HepG2 (cell line): Measurements from ENCODE around the gene GATM. TPM values are rescaled to one million over a fixed set of nuclear protein-coding genes. Genes with fewer than 3 reads are reported as not detected.
A peak's percentile ranks its signal among the peaks of the same experiment; 100 is the strongest.

Experiments
- DNMT3B ChIP-seq: conservative IDR thresholded peaks from 2 replicates; pipeline ENCODE4 v1.6.1; 2016; ENCODE audit warnings: missing biosample characterization, control low read depth
- EP300 ChIP-seq, 3 experiments: sonication (generic) in 1 of 3; formaldehyde crosslinking in 1 of 3; IDR thresholded peaks; 2 replicates each; pipeline versions ENCODE4 v1.5.1 to v1.6.1; 2011 to 2020; ENCODE audit warnings: low read depth in 2 of 3, low read length in 2 of 3, borderline replicate concordance in 1 of 3, improper control_type of control experiment in 1 of 3, mild to moderate bottlenecking in 1 of 3, missing genetic modification reagents in 1 of 3, moderate library complexity in 1 of 3
- ETV5 ChIP-seq: IDR thresholded peaks from 2 replicates; pipeline ENCODE4 v1.6.1; 2018; ENCODE audit warnings: missing biosample characterization, missing genetic modification reagents, inconsistent platforms, borderline replicate concordance
- HNF4A ChIP-seq: sonication (generic); formaldehyde crosslinking; IDR thresholded peaks from 2 replicates; pipeline ENCODE4 v1.4.0; 2020; ENCODE audit warnings: missing genetic modification reagents
- KDM1A ChIP-seq: IDR thresholded peaks from 2 replicates; pipeline ENCODE4 v1.6.1; 2016; ENCODE audit warnings: missing compliant biosample characterization
- LCORL ChIP-seq, 2 experiments: fragments of 450-650 bp in 1 of 2; sonication (generic) in 1 of 2; formaldehyde crosslinking in 1 of 2; IDR thresholded peaks; 2 replicates each; pipeline versions ENCODE4 v1.5.0 to v1.6.1; 2017 to 2020; ENCODE audit warnings: antibody characterized with exemption in 1 of 2, missing genetic modification reagents in 1 of 2
- POGZ ChIP-seq: sonication (generic); formaldehyde crosslinking; IDR thresholded peaks from 2 replicates; pipeline ENCODE4 v1.4.0; 2020; ENCODE audit warnings: mild to moderate bottlenecking, missing genetic modification reagents
- ZBTB38 ChIP-seq: sonication (generic); formaldehyde crosslinking; IDR thresholded peaks from 2 replicates; pipeline ENCODE4 v1.5.1; 2020; ENCODE audit warnings: mild to moderate bottlenecking, missing genetic modification reagents
- ZNF616 ChIP-seq: sonication (generic); formaldehyde crosslinking; IDR thresholded peaks from 2 replicates; pipeline ENCODE4 v1.5.0; 2020; ENCODE audit warnings: low read depth, mild to moderate bottlenecking, missing genetic modification reagents
- ZNF790 ChIP-seq: sonication (generic); formaldehyde crosslinking; IDR thresholded peaks from 2 replicates; pipeline ENCODE4 v1.8.0; 2022; ENCODE audit warnings: missing genetic modification reagents, mild to moderate bottlenecking, borderline replicate concordance
- polyA plus RNA-seq, 8 experiments: library from polyadenylated mRNA; depleted of rRNA in 3 of 8; stranded (reverse) in 7 of 8; unstranded in 1 of 8; fragments of >200 nt; fragmentation: Illumina TruSeq in 4 of 8; extraction: Trizol in 4 of 8; gene quantifications; 2 replicates each; pipeline versions ENCODE4 v1.2.1 to v1.2.3, GENCODE V29; 2011 to 2016; ENCODE audit warnings: low read depth in 4 of 8, missing spikeins in 1 of 8, mixed read lengths in 1 of 8; ENCODE audit not compliant: insufficient read depth in 1 of 8
- total RNA-seq, 5 experiments: library from RNA; depleted of rRNA; stranded (reverse); fragments of >200 nt; fragmentation: Illumina TruSeq; extraction: Trizol; gene quantifications; 2 replicates each; pipeline ENCODE4 v1.2.3, GENCODE V29; 2016; ENCODE audit warnings: low read depth in 1 of 5
- TF ChIP-seq, protein P1 (sequence below): sonication (generic); formaldehyde crosslinking; IDR thresholded peaks from 2 replicates; pipeline ENCODE4 v1.9.0; 2022; ENCODE audit warnings: missing genetic modification reagents, mild to moderate bottlenecking, borderline replicate concordance
- TF ChIP-seq, protein P2 (sequence below): IDR thresholded peaks from 2 replicates; pipeline ENCODE4 v1.6.1; 2016; ENCODE audit warnings: low read depth
- TF ChIP-seq, protein P3 (sequence below): IDR thresholded peaks from 2 replicates; pipeline ENCODE4 v1.4.0; 2020; ENCODE audit warnings: mild to moderate bottlenecking, missing genetic modification reagents
- TF ChIP-seq, protein P4 (sequence below): sonication (generic); formaldehyde crosslinking; IDR thresholded peaks from 2 replicates; pipeline ENCODE4 v1.5.0; 2020; ENCODE audit warnings: mild to moderate bottlenecking, missing genetic modification reagents, moderate library complexity
- TF ChIP-seq, protein P5 (sequence below), 2 experiments: sonication (generic) in 1 of 2; formaldehyde crosslinking in 1 of 2; IDR thresholded peaks; 2 replicates each; pipeline versions ENCODE4 v1.4.0 to v1.6.1; 2018 to 2020; ENCODE audit warnings: missing genetic modification reagents in 2 of 2, borderline replicate concordance in 1 of 2, low read depth in 1 of 2, mild to moderate bottlenecking in 1 of 2, missing biosample characterization in 1 of 2

Gene GATM
- total and polyA plus RNA-seq, 2 of the 13 experiments (the other 11 are each of a cell fraction or from before 2014, with no cell fraction given): 2.1 to 16.8 TPM

DNA sequence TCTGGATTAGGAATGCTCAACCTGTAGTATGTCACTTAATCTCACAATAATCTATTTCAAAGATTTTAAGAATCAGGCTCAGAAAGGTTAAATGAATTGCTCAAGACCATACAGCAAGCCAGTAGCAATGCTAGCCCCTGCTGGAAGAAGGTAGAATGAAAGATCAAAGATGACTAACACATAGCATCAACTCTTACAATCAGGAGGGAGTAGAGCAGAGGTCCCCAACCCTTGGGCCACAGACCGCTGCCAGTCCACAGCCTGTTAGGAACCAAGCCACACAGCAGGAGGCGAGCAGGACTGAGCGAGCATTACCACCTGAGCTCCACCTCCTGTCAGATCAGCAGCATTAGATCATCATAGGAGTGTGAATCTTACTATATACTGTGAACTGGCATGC is 15.5 kb upstream of the GATM start (continued):
- TF ChIP-seq, protein P1, sequence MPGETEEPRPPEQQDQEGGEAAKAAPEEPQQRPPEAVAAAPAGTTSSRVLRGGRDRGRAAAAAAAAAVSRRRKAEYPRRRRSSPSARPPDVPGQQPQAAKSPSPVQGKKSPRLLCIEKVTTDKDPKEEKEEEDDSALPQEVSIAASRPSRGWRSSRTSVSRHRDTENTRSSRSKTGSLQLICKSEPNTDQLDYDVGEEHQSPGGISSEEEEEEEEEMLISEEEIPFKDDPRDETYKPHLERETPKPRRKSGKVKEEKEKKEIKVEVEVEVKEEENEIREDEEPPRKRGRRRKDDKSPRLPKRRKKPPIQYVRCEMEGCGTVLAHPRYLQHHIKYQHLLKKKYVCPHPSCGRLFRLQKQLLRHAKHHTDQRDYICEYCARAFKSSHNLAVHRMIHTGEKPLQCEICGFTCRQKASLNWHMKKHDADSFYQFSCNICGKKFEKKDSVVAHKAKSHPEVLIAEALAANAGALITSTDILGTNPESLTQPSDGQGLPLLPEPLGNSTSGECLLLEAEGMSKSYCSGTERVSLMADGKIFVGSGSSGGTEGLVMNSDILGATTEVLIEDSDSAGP (CRISPR knock-in tag): 0 out of 2 replicates have a peak, but pooled peaks have one; percentile 34
- TF ChIP-seq, protein P2, sequence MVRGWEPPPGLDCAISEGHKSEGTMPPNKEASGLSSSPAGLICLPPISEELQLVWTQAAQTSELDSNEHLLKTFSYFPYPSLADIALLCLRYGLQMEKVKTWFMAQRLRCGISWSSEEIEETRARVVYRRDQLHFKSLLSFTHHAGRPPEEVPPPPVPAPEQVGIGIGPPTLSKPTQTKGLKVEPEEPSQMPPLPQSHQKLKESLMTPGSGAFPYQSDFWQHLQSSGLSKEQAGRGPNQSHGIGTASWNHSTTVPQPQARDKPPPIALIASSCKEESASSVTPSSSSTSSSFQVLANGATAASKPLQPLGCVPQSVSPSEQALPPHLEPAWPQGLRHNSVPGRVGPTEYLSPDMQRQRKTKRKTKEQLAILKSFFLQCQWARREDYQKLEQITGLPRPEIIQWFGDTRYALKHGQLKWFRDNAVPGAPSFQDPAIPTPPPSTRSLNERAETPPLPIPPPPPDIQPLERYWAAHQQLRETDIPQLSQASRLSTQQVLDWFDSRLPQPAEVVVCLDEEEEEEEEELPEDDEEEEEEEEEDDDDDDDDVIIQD (CRISPR knock-in tag): peak; percentile 57; the same call in 1 of the 2 replicates
- TF ChIP-seq ETV5 (CRISPR knock-in tag) (0 out of 2 replicates have a peak, but pooled peaks have one; percentile 10), ZNF616 (CRISPR knock-in tag) (no peak), KDM1A (CRISPR knock-in tag) (no peak), HNF4A (CRISPR knock-in tag) (peak; percentile 44), ZNF790 (CRISPR knock-in tag) (no peak), DNMT3B (CRISPR knock-in tag) (no peak), LCORL (IDR thresholded peaks at IDR 0.05) (no peak), LCORL (CRISPR knock-in tag; IDR thresholded peaks at IDR 0.05) (0 out of 2 replicates have a peak, but pooled peaks have one; percentile 16), POGZ (CRISPR knock-in tag) (peak; percentile 43; the same call in 1 of the 2 replicates), ZBTB38 (CRISPR knock-in tag) (peak; percentile 95), EP300 (IDR thresholded peaks at IDR 0.05; ENCODE audit: low read depth in 2 of 2, low read length in 2 of 2) (peak in 1 of 2 experiments; percentile 17; a peak in 1 of 4 replicates), EP300 (CRISPR knock-in tag; IDR thresholded peaks at IDR 0.05; ENCODE audit: borderline replicate concordance) (no peak)
- TF ChIP-seq, protein P3, sequence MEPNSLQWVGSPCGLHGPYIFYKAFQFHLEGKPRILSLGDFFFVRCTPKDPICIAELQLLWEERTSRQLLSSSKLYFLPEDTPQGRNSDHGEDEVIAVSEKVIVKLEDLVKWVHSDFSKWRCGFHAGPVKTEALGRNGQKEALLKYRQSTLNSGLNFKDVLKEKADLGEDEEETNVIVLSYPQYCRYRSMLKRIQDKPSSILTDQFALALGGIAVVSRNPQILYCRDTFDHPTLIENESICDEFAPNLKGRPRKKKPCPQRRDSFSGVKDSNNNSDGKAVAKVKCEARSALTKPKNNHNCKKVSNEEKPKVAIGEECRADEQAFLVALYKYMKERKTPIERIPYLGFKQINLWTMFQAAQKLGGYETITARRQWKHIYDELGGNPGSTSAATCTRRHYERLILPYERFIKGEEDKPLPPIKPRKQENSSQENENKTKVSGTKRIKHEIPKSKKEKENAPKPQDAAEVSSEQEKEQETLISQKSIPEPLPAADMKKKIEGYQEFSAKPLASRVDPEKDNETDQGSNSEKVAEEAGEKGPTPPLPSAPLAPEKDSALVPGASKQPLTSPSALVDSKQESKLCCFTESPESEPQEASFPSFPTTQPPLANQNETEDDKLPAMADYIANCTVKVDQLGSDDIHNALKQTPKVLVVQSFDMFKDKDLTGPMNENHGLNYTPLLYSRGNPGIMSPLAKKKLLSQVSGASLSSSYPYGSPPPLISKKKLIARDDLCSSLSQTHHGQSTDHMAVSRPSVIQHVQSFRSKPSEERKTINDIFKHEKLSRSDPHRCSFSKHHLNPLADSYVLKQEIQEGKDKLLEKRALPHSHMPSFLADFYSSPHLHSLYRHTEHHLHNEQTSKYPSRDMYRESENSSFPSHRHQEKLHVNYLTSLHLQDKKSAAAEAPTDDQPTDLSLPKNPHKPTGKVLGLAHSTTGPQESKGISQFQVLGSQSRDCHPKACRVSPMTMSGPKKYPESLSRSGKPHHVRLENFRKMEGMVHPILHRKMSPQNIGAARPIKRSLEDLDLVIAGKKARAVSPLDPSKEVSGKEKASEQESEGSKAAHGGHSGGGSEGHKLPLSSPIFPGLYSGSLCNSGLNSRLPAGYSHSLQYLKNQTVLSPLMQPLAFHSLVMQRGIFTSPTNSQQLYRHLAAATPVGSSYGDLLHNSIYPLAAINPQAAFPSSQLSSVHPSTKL: peak; percentile 25; the same call in 1 of the 2 replicates
- TF ChIP-seq, protein P4, sequence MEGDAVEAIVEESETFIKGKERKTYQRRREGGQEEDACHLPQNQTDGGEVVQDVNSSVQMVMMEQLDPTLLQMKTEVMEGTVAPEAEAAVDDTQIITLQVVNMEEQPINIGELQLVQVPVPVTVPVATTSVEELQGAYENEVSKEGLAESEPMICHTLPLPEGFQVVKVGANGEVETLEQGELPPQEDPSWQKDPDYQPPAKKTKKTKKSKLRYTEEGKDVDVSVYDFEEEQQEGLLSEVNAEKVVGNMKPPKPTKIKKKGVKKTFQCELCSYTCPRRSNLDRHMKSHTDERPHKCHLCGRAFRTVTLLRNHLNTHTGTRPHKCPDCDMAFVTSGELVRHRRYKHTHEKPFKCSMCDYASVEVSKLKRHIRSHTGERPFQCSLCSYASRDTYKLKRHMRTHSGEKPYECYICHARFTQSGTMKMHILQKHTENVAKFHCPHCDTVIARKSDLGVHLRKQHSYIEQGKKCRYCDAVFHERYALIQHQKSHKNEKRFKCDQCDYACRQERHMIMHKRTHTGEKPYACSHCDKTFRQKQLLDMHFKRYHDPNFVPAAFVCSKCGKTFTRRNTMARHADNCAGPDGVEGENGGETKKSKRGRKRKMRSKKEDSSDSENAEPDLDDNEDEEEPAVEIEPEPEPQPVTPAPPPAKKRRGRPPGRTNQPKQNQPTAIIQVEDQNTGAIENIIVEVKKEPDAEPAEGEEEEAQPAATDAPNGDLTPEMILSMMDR (CRISPR knock-in tag): peak; percentile 67
- TF ChIP-seq, protein P5, sequence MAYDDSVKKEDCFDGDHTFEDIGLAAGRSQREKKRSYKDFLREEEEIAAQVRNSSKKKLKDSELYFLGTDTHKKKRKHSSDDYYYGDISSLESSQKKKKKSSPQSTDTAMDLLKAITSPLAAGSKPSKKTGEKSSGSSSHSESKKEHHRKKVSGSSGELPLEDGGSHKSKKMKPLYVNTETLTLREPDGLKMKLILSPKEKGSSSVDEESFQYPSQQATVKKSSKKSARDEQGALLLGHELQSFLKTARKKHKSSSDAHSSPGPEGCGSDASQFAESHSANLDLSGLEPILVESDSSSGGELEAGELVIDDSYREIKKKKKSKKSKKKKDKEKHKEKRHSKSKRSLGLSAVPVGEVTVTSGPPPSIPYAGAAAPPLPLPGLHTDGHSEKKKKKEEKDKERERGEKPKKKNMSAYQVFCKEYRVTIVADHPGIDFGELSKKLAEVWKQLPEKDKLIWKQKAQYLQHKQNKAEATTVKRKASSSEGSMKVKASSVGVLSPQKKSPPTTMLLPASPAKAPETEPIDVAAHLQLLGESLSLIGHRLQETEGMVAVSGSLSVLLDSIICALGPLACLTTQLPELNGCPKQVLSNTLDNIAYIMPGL (CRISPR knock-in tag; IDR thresholded peaks at IDR 0.05; ENCODE audit: borderline replicate concordance in 1 of 2, low read depth in 1 of 2): peak; percentile 33 to 37; a peak in 1 of 4 replicates
